GM08714 (cell line): ENCODE measurements around the gene PADI3.

Source experiments
- H3K4me3 ChIP-seq: fragments of 200-500 bp; sonication (Bioruptor generic); 2 replicates; pipeline ENCODE4 v1.5.1; 2014; ENCODE audit warnings: mild to moderate bottlenecking, low read length, inconsistent platforms
- ZNF274 ChIP-seq: IDR thresholded peaks from 2 replicates; pipeline ENCODE4 v1.6.1; 2012; ENCODE audit warnings: mild to moderate bottlenecking, low read depth, low read length

The PADI3 gene

GRCh38 chr1:17265162-17265561, 16.3 kb downstream of the PADI3 start:
- no peak for TF ChIP-seq ZNF274

DNA sequence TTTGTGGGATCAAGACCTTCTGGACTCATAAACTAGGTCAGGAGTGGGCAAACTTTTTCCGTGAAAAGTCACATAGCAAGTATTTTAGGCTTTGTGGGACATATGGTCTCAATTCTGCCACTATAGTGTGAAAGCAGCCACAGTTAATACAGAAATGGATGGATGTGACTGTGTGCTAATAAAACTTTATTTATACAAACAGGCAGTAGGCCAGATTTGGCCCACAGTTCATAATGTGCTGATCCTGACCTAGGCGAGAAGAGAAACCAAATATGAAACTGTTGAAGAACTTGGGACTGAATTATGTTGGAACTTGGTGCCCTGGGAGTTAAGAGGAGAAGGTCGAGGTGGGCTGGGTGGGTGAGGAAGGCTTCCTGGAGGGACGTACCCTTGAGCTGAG, 17.1 kb downstream of the PADI3 start:
- TF ChIP-seq ZNF274, result no peak

More at GRCh38 chr1:17265162-17265561, 16.3 kb downstream of the PADI3 start:
- no peak overlapping the region for H3K4me3 ChIP-seq

DNA sequence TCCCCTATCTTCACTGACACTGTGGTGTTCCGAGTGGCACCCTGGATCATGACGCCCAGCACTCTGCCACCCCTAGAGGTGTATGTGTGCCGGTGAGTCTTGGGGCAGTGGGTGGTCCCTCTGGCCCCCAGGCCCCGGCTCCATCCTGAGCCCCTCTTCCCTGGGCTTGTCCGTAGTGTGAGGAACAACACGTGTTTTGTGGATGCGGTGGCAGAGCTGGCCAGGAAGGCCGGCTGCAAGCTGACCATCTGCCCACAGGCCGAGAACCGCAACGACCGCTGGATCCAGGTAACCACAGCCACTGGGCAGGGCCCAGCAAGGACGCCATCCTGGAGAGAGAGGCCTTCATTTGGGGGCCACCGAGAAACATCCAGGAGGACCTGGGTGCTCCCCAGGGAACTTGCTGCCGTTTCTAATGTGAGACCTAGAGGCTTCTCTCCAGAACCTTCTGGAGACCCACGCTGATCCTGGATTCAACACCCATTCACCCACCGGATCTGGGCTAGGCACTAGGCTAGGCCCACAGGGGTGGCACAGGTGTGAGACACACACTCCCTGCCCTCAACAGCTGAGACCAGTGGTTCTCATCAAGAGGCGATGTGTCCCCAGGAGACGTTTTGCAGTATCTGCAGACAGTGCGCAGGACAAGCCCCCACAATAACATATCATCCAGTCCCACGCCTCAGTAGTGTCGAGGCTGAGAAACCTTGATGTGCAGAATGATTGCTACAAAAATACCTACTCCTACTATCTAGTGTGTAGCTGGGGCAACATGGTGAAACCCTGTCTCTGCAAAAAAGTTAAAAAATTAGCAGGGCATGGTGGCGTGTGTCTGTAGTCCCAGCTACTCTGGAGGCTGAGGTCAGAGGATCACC, 22.2 kb downstream of the PADI3 start:
- TF ChIP-seq ZNF274, result no peak
- H3K4me3 ChIP-seq, result no peak overlapping the region

More for the DNA sequence above, 17.1 kb downstream of the PADI3 start:
- H3K4me3 ChIP-seq, result no peak overlapping the region

DNA sequence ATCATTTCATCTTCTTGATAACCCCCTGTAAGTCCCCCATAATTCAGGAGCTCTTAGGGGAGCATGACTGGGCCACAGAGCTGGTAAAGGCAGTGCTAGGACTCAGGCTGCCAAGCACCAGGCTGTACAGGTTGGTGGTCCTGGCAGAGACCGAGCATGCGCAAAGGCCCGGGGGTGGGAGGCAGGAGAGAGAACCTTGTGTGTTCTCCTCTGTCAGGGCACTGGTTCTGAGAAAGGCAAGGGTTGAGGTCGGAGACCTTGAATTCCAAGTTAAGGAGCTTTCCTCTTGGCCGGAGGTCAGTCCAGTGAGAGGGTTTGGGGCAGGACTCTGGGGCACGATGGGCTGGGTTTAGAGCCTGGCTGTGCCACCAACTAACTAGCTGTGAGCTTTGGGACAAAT, 23.2 kb downstream of the PADI3 start:
- TF ChIP-seq ZNF274, result no peak
- H3K4me3 ChIP-seq, result no peak overlapping the region

GRCh38 chr1:17272646-17273045, 23.7 kb downstream of the PADI3 start:
- H3K4me3 ChIP-seq, result no peak overlapping the region
- no peak for TF ChIP-seq ZNF274

- H3K4me3 ChIP-seq, result no peak overlapping the region
- TF ChIP-seq ZNF274, result no peak
These were observed 24.2 kb downstream of the PADI3 start for GRCh38 chr1:17273096-17273495.

DNA sequence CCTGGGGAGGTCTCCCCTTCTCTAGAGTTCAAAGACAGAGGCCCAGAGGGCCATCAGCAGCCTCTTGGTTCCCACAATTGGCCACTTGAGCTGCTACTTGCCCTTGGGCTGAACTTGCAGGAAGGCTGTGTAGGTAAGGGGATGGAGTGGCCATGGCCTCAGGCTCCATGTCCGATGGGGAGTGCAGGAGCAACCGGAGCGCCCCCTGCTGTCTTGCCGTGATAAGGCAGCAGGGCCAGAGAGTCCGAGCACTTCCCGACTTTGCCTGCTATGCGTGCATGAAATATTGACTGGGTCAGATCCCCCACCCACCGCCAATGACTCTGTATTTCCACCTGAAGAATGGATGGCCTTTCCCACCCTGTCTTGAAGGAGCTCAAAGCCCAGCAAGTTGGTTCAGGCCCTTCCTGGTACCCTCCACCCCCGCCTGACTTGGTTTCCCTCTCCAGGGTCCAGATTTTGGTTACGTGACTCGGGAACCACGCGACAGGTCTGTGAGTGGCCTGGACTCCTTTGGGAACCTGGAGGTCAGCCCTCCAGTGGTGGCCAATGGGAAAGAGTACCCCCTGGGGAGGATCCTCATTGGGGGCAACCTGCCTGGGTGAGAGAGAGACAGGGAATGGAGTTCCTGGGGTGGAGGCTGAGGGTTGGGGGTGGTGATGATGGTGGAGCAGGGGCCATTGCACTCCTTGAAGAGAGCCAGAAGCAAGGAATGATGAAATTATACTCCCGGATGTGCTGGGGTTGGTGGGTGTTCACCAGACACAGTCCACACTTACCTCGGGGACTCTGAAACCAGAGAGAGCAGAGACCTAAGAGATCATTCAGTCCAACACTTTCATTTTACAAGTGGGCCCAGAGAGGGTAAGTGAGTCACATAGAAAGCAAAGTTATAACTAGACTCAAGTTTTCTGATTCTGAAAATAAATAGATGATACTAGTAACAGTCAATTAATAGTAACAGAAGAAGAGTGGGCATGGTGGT, 25.6 kb downstream of the PADI3 start:
- no peak for TF ChIP-seq ZNF274
- no peak overlapping the region for H3K4me3 ChIP-seq

- no peak overlapping the region for H3K4me3 ChIP-seq
- TF ChIP-seq ZNF274, result no peak
These were observed 27.7 kb downstream of the PADI3 start for GRCh38 chr1:17276568-17276967.

DNA sequence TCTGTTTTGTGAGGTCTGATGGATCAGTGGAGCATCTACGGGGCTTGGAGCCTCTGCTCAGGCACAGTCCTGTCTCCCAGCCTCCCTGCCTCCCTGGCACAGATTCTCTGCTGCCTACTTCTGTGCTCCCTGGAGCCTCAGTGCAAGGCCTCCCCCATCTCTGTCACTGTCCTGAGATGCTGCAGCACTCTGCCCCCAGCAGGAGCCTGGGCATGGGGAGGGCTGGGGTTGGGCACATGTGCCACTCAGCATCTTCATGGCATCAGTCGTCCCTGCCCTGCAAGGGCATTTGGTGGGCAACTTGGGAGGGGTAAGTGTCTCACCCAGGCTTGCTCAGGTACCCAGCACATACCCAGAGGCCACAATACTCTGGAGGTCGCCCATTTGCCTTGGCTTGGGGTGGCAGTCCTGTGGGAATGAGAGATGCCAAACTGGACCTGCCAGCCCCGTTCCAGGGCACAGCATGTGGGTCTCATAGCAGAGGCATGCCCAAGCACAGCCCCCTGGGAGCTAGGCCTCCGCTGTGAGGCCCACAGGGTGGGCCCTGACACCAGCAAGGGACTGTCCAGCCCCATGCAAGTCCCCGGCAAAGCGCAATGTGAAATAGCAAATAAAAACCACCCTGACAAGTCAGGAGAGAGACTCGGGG, 28.7 kb downstream of the PADI3 start:
- H3K4me3 ChIP-seq, result no peak overlapping the region

GRCh38 chr1:17278996-17279830, 30.3 kb downstream of the PADI3 start:
- no peak for TF ChIP-seq ZNF274
- no peak overlapping the region for H3K4me3 ChIP-seq

More for the DNA sequence above, 28.7 kb downstream of the PADI3 start:
- TF ChIP-seq ZNF274, result no peak

DNA sequence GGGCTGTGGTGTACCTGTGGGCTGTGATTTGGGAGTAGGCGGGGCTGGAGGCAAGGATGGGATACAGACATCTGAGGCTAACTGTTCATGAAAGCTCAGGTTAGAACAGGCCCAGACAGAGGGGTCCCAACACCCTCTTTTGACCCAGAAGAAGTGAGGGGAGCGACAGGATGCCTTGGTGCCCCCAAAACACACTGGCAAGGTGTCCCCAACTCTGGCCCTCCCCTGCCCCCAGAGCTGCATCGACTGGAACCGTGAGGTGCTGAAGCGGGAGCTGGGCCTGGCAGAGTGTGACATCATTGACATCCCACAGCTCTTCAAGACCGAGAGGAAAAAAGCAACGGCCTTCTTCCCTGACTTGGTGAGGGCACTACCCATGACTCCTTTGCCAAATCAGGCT, 31.5 kb downstream of the PADI3 start:
- no peak for TF ChIP-seq ZNF274
- H3K4me3 ChIP-seq, result no peak overlapping the region

DNA sequence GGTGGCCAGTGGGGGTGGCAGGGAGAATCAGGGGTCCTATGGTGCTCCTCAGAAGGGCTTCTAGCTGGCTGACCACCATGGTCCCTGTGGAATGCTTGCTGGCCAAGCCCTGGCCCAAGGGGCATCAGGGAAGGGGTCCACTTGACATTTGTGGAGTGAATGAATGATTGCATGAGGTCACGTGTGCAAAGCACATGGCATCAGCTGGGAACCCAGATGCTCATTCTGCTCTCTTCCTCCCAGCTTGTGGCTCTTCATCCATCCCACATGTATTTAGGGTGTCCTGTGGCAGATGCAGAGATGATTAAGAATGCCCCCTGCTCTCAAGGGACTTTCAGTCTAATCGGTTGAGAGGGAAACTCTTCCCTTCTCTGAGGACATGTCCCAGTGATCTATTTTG, 32.0 kb downstream of the PADI3 start:
- no peak for TF ChIP-seq ZNF274

DNA sequence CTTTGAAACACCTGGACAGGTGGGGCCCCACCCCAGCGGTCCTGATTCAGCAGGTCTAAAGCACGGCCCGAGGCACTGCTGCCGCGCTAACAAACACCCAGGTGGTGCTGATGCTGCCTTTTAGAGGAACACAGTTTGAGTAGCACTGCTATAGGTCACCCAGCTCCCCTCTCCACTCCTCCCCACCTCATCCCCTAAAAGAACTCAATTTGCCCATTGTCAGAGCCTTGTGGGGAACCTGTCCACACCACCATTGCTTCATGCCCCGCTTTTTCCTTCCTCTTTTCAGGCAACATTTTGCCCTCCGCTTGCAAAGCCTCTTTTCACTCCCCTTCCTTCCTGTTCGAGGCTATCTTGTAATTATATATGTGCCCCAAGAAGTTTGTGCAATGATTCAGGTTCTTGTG, 32.9 kb downstream of the PADI3 start:
- TF ChIP-seq ZNF274, result no peak
- no peak overlapping the region for H3K4me3 ChIP-seq

More for the DNA sequence above, 32.0 kb downstream of the PADI3 start:
- no peak overlapping the region for H3K4me3 ChIP-seq
